Muscle of leg (tissue), 11 donors: Measurements from ENCODE around the gene KIF17. TPM values are rescaled to one million over a fixed set of nuclear protein-coding genes. Genes with fewer than 3 reads are reported as not detected.

ENCODE experiments used
- DNase-seq: peaks from one replicate; pipeline ENCODE4 v3.0.0; 2013
- H3K27ac ChIP-seq: one replicate; pipeline ENCODE4 v1.5.1; 2013; ENCODE audit warnings: mild to moderate bottlenecking, low read length, control low read depth
- H3K27me3 ChIP-seq: one replicate; pipeline ENCODE4 v1.6.1; 2013; ENCODE audit warnings: low read length; ENCODE audit not compliant: control insufficient read depth, insufficient read depth
- H3K36me3 ChIP-seq: one replicate; pipeline ENCODE4 v1.6.1; 2013; ENCODE audit warnings: low read length; ENCODE audit not compliant: control insufficient read depth, insufficient read depth
- H3K4me1 ChIP-seq: one replicate; pipeline ENCODE4 v1.6.1; 2013; ENCODE audit warnings: low read length; ENCODE audit not compliant: control insufficient read depth, insufficient read depth
- H3K4me3 ChIP-seq: one replicate; pipeline ENCODE4 v1.5.1; 2013; ENCODE audit warnings: low read length, control low read depth
- H3K9me3 ChIP-seq: replicated peaks from 2 replicates; pipeline ENCODE4 v1.6.1; 2013; ENCODE audit warnings: low read depth, low read length; ENCODE audit not compliant: control insufficient read depth
- WGBS: methylation state at CpG from one replicate; pipeline ENCODE4 v1.1.5; 2013; ENCODE audit warnings: missing lambda C conversion rate; ENCODE audit not compliant: insufficient coverage; 5-methylcytosine and 5-hydroxymethylcytosine counted together
- polyA plus RNA-seq, 8 donors: library from polyadenylated mRNA; unstranded; fragments of 120-200 nt; gene quantifications; one replicate each; pipeline versions ENCODE4 v1.2.1 to v1.2.3, GENCODE V29; 2013; ENCODE audit warnings: inconsistent platforms in 1 of 8, low replicate concordance in 1 of 8; ENCODE audit not compliant: insufficient read length in 8 of 8, insufficient read depth in 1 of 8
- total RNA-seq: library from RNA; stranded (reverse); fragments of 120-200 nt; gene quantifications from one replicate; pipeline ENCODE4 v1.2.4, GENCODE V29; 2013

The KIF17 gene
- total and polyA plus RNA-seq, 9 donors = 1.8 to 4.3 (median 2.3) TPM

GRCh38 chr1:20727746-20728316 is 10.0 kb upstream of the KIF17 start:
- no peak overlapping the region for H3K27ac ChIP-seq
- H3K4me1 ChIP-seq = peaks cover 13% of the 10 kb centered on the region
- H3K9me3 ChIP-seq = no peaks in the 10 kb centered on the region
- 35% methylated on average over 10 of the region's 13 CpGs for WGBS
- DNase-seq = no peak
- peaks cover 49% of the 10 kb centered on the region for H3K27me3 ChIP-seq
- H3K36me3 ChIP-seq = no peaks in the 10 kb centered on the region
- no peak overlapping the region for H3K4me3 ChIP-seq

- no peaks in the 10 kb centered on the region for H3K36me3 ChIP-seq
- DNase-seq = no peak
- no peak overlapping the region for H3K4me3 ChIP-seq
- 87% methylated on average over 8 of the region's 17 CpGs for WGBS
- H3K27me3 ChIP-seq = peaks cover 42% of the 10 kb centered on the region
- no peak overlapping the region for H3K27ac ChIP-seq
- H3K4me1 ChIP-seq = peaks cover 6% of the 10 kb centered on the region
- H3K9me3 ChIP-seq = no peaks in the 10 kb centered on the region
Measured at GRCh38 chr1:20726932-20727745, 9.3 kb upstream of the KIF17 start.

GRCh38 chr1:20726118-20726911 is 8.5 kb upstream of the KIF17 start:
- H3K4me1 ChIP-seq = peaks cover 3% of the 10 kb centered on the region
- 88% methylated on average over 22 of the region's 25 CpGs for WGBS
- H3K9me3 ChIP-seq = no peaks in the 10 kb centered on the region
- no peak for DNase-seq
- peaks cover 36% of the 10 kb centered on the region for H3K27me3 ChIP-seq
- H3K27ac ChIP-seq = no peak overlapping the region
- no peak overlapping the region for H3K4me3 ChIP-seq
- no peaks in the 10 kb centered on the region for H3K36me3 ChIP-seq

DNA sequence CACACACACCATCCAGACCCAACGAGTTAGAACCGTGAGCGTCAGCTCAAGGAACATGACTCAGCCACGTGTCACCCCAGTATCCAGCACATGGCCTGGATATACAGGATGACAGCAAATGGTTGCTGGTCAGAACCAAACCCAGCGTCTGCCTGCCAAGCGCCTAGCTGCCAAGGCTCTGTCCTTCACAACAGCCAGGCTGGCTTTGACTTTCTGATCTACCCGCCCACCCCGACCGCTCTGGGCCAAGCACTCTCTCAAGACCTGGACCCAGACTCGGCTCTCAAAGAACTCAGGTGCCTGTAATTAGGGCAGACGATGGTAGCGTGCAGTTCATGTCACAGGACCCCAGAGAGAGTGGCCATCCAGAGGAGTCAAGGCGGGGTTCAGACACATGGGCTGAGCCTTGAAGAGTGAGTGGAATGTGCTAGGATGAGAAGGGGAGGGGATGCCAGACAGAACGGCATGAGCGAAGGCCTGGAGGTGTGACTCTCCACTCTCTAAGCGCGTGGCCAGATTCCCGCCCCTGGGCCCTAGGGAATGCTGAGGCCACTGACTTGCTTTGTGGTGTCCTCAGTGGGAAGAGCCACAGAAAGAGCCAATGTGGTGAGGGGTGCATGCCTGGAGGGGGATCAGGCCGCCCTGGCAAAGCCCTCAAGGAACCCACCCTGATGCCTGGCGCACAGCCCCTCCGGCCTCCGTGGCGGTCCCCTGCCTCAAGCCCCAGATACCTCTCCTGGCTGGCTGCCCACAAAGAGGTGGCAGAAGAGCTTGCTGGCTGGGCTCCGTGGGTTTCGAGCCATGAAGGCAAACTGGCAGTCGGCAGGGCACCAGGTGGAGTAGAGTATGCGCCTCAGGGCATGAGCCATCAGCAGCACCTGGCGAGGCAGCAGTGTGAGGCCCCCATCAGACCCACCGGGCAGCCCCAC is 7.6 kb upstream of the KIF17 start:
- peaks cover 30% of the 10 kb centered on the region for H3K27me3 ChIP-seq
- peaks cover 2% of the 10 kb centered on the region for H3K4me1 ChIP-seq
- H3K27ac ChIP-seq = no peak overlapping the region
- H3K4me3 ChIP-seq = no peak overlapping the region
- no peaks in the 10 kb centered on the region for H3K9me3 ChIP-seq
- H3K36me3 ChIP-seq = no peaks in the 10 kb centered on the region
- DNase-seq = no peak
- WGBS = 73% methylated on average over 28 of the region's 29 CpGs

- DNase-seq = no peak
- Histone ChIP-seq H3K27ac (no peak overlapping the region), H3K27me3 (peaks cover 25% of the 10 kb centered on the region), H3K4me1 (no peaks in the 10 kb centered on the region), H3K36me3 (no peaks in the 10 kb centered on the region), H3K4me3 (no peak overlapping the region), H3K9me3 (no peaks in the 10 kb centered on the region)
- 90% methylated on average over 13 of the region's 17 CpGs for whole genome bisulfite sequencing
Measured at GRCh38 chr1:20724364-20725188, 6.8 kb upstream of the KIF17 start.

GRCh38 chr1:20723537-20724363 is 5.9 kb upstream of the KIF17 start:
- Histone ChIP-seq H3K36me3 (no peaks in the 10 kb centered on the region), H3K4me1 (no peaks in the 10 kb centered on the region), H3K27ac (no peak overlapping the region), H3K9me3 (no peaks in the 10 kb centered on the region), H3K27me3 (peaks cover 23% of the 10 kb centered on the region), H3K4me3 (no peak overlapping the region)
- 87% methylated on average over 35 of the region's 35 CpGs for WGBS
- no peak for DNase-seq

GRCh38 chr1:20723159-20723536 is 5.3 kb upstream of the KIF17 start:
- no peak for DNase-seq
- Histone ChIP-seq H3K4me3 (no peak overlapping the region), H3K9me3 (no peaks in the 10 kb centered on the region), H3K4me1 (peaks cover 2% of the 10 kb centered on the region), H3K27ac (no peak overlapping the region), H3K27me3 (peaks cover 21% of the 10 kb centered on the region), H3K36me3 (no peaks in the 10 kb centered on the region)
- WGBS = 93% methylated on average over 2 of the region's 4 CpGs

DNA sequence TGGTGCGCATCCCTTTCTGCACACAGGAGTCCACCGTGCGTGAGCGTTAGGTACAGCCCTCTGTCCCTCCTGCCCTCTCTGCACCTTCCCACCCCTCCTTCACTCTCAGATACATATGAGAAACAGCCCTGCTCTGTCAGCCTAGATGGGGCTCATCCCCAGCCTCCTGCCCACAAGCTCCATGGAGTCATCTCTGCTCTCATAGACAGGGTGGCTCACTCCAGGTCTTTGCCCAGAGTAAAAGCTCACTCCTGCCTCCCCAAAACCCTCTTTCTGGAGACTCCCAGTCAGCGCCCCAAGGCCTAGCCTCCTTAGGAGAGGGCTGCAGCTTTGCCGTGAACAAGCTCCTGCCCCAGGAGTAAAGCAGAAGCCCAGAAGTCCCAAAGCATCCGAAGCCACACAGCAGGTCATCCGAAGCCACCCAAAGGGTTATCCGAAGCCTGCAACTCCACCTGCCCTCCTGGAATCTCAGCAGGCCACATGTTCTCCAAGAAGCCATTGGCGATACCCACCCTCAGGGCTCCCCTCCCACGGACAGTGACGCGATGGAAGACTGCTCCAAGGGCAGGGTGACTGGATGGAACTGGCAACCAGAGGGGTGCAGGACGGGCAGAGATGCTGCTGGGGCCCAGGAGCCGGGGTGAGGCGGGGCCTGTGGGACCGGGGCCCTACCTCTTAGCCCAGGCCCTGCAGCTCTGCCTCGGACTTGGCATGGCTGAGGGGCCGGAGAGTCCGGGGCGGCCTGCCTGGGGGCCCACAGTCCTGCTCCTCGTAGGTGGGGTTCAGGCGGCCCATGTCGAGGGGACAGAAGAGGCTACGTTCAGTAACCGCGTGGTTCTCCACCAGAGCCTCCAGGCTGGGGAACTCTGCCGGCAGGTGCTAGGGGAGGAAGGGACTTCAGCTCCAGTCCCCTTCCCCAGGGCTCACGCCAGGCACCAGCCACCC is 3.6 kb upstream of the KIF17 start:
- no peak for DNase-seq
- WGBS = 89% methylated on average over 23 of the region's 29 CpGs
- H3K36me3 ChIP-seq = no peaks in the 10 kb centered on the region
- no peak overlapping the region for H3K27ac ChIP-seq
- H3K4me3 ChIP-seq = no peak overlapping the region
- H3K4me1 ChIP-seq = peaks cover 3% of the 10 kb centered on the region
- H3K27me3 ChIP-seq = peaks cover 28% of the 10 kb centered on the region
- no peaks in the 10 kb centered on the region for H3K9me3 ChIP-seq
